Bladder microvascular endothelial cell (primary cell): ENCODE results near the gene DND1. TPM values are rescaled to one million over a fixed set of nuclear protein-coding genes. Genes with fewer than 3 reads are reported as not detected.

Experiments used
- total RNA-seq: library from RNA; depleted of rRNA; stranded (reverse); fragments of >200 nt; gene quantifications from 2 replicates; pipeline ENCODE4 v1.2.3, GENCODE V29; 2014

Gene DND1
- total RNA-seq = 0.38 and 0.49 TPM in 2 replicates

GRCh38 chr5:140673187-140673976 lies at the start of gene DND1:
Gene DND1, minus strand, starts transcription at chr5:140673576. Its CDS starts 34 bp downstream, at chr5:140673542.

DNA sequence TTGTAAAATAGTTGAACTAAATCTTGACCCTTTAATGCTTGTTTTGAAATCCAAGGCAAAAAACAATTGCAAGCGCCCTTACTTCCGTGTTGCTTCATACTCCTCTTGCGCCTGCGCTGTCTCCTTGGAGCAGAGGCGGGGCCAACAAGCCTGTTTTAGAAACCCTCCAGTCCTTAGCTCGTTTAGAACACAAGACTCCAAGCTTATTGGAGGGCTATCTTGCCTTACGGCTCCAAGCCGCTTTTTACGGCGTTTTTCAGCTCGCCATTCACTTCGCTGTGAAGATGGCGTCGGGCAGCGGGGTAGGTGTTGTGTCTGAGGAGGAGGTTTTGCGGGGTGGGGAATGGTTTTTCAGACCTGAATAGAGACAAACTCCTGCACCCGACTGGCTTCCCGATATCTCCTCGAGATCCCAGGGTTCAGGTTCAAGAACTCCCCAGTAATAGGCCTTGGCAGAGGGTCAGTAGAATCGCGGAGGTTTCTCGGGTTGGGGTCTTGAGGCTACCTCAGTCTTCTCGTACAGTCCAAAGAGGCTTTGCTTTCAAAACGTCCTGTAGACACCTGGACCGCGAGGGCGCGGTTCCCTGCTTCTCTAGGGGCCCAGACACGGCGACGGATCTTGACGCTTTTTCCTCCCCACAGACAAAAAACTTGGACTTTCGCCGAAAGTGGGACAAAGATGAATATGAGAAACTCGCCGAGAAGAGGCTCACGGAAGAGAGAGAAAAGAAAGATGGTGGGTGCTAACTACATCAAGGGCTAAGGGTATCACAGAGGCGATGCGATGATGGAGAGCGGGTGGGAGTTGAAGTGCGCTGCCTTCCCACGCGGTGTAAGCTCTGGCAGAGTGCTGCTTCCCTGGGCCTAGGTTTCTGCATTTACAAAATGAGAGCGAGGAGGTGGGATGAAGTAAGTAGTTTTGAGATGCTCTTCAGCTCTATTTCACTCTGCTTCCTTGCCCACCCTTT lies 27.1 kb upstream of the DND1 start, which contains the start of gene ZMAT2:
ZMAT2 (plus strand) TSS at position 271 of the 968 bp plus-strand sequence; CDS start at position 285, 14 bp downstream.

DNA sequence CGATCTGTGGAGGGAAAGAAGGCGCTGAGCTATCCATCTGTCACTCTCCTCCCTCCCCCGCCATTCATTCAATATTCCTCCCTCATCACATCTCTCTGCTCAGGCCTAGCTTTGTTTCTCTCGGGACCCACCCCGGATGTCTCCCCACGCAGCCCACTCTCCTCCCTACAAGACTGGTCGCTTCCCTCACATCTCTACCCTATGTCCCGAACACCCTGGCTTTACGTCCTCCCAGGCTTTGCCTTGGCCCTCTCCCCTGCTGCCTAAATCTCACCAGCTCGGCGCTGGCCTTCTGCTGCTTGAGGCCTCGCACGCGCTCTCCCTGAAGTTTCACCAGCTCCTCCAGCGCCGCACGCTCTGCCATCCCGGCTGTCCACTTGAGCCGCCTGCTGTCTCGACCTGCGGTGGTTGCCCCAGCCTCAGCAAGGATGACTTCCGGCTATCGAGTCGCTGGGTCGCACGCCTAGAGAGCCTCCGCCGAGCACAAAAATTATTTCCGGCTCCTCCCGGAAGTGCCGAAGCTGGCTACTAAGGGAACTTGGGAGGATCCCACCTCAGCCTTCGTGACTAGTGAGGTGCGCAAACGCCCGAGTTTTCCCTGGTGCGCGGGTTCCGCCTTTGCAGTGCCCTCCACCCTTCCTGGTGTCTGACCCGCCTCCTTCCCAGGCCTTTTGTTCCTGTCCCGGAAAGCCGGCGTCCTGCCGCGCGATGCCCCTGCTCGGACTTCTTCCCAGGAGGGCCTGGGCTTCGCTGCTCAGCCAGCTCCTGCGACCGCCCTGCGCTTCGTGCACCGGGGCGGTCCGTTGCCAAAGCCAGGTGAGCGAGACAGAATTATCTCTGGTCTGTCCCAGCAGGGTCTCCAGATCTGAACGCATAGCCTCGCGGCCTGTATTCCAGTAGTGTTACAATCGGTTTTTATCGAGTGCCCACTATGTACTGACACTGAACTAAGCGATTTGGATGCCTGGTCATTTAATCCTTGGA lies 17.9 kb upstream of the DND1 start, which contains the start of the genes HARS1 and HARS2:
HARS1 (minus strand) TSS at position 430 of the 984 bp plus-strand sequence; CDS start at position 364, 66 bp downstream.
HARS2 (plus strand) TSS at position 515 of the 984 bp plus-strand sequence; CDS start at position 709, 194 bp downstream.

GRCh38 chr5:140664359-140665119 lies 8.8 kb downstream of the DND1 start, which contains the start of gene WDR55:
Gene WDR55, plus strand, starts transcription at chr5:140664904. Its CDS starts 9 bp downstream, at chr5:140664913.

DNA sequence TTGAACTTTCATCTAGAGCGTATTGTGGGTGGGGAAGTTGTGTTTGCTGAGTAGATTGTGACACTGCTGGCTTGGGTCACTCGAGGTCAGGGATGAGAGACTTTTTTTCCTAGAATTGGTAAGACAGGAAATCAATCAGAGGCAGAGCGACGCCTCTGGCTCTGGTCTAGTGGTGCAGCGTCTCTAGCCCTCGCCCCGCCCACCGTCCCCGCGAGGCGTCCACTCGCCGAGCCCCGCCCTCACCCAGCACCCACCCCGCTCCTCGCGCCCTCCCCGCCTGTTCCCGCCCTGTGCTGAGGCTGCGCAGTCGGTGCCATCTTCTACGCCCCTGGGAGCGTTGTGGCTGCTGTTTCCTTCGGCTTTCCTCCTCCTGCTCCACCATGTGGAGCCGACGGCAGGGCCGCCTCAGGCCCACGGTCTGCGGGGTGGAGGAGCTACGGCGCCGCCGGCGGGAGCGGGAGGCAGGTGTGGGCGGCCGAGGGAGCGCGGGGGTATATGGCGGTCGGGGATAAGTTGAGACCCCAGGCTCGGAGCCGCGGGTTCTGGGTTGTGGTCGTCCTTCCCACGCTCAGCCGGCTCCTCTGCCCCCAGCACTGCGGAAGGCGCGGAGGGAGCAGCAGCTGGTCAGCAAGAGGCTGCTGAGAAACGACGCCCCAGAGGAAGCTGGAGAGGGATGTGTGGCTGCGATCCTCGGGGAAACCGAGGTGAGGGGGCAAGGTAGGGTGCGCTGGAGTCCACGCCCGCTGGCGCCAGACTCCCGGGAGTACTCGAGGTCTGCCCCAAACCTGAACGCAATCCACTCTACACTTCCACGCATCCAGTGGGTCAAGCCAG lies 34.0 kb downstream of the DND1 start, which contains the start of gene TMCO6:
TMCO6 (plus strand) TSS at position 304 of the 834 bp plus-strand sequence; CDS start at position 381, 77 bp downstream.

GRCh38 chr5:140633021-140633471 lies 40.3 kb downstream of the DND1 start, which contains the start of gene CD14:
Gene CD14, minus strand, starts transcription at chr5:140633175. Its CDS starts 104 bp downstream, at chr5:140633071.

Other genes with a start within 250 kb of the DND1 start
- 0.44 and 1.6 TPM in 2 replicates for gene EIF4EBP3, start 125.9 kb downstream of the DND1 start, total RNA-seq
- 15.4 and 17.1 TPM in 2 replicates for gene SRA1, start 116.1 kb downstream of the DND1 start, total RNA-seq
- 5.0 and 16.0 TPM in 2 replicates for gene APBB3, start 109.0 kb downstream of the DND1 start, total RNA-seq
- gene SLC35A4, start 108.7 kb downstream of the DND1 start, total RNA-seq = 11.3 and 45.3 TPM in 2 replicates
- gene CD14, start 40.4 kb downstream of the DND1 start, total RNA-seq = 3.2 TPM in 1 of 2 replicates, not detected in the other
- 15.4 and 19.7 TPM in 2 replicates for gene TMCO6, start 34.1 kb downstream of the DND1 start, total RNA-seq
- 42.2 and 64.1 TPM in 2 replicates for gene NDUFA2, start 25.9 kb downstream of the DND1 start, total RNA-seq
- gene IK, start 25.7 kb downstream of the DND1 start, total RNA-seq = 75.0 and 111 TPM in 2 replicates
- gene WDR55, start 8.7 kb downstream of the DND1 start, total RNA-seq = 30.4 and 34.9 TPM in 2 replicates
- 60.2 and 70.4 TPM in 2 replicates for gene HARS1, start 17.8 kb upstream of the DND1 start, total RNA-seq
- gene HARS2, start 17.9 kb upstream of the DND1 start, total RNA-seq = 24.1 and 36.4 TPM in 2 replicates
- 37.2 and 58.8 TPM in 2 replicates for gene ZMAT2, start 26.9 kb upstream of the DND1 start, total RNA-seq
- gene PCDHA1, start 112.6 kb upstream of the DND1 start, total RNA-seq = 0.13 TPM in 1 of 2 replicates, not detected in the other
- 0.06 TPM in 1 of 2 replicates, not detected in the other for gene PCDHA2, start 121.3 kb upstream of the DND1 start, total RNA-seq
- under 0.01 and 0.19 TPM in 2 replicates for gene PCDHA3, start 127.5 kb upstream of the DND1 start, total RNA-seq
- under 0.01 and 0.19 TPM in 2 replicates for gene PCDHA4, start 133.5 kb upstream of the DND1 start, total RNA-seq
- under 0.01 TPM in 1 of 2 replicates, not detected in the other for gene PCDHA5, start 148.0 kb upstream of the DND1 start, total RNA-seq
- gene PCDHA6, start 154.4 kb upstream of the DND1 start, total RNA-seq = 0.13 and 0.16 TPM in 2 replicates
- gene PCDHA7, start 160.7 kb upstream of the DND1 start, total RNA-seq = under 0.01 and 0.06 TPM in 2 replicates
- 0.13 TPM in 1 of 2 replicates, not detected in the other for gene PCDHA8, start 167.6 kb upstream of the DND1 start, total RNA-seq
- 0.06 TPM in 1 of 2 replicates, not detected in the other for gene PCDHA9, start 174.8 kb upstream of the DND1 start, total RNA-seq
- under 0.01 and 0.13 TPM in 2 replicates for gene PCDHA10, start 182.3 kb upstream of the DND1 start, total RNA-seq
- under 0.01 and 0.13 TPM in 2 replicates for gene PCDHA11, start 195.4 kb upstream of the DND1 start, total RNA-seq
- under 0.01 TPM in 1 of 2 replicates, not detected in the other for gene PCDHA12, start 201.7 kb upstream of the DND1 start, total RNA-seq
- gene PCDHA13, start 208.5 kb upstream of the DND1 start, total RNA-seq = not detected in 2 replicates